NCI-H2227 (cell line): ENCODE results near the gene ACTR1B.
"Not testable (repeated sequence)": the region's sequence is repeated elsewhere in the genome, so short reads cannot be mapped to it uniquely, and the experiment has no call there.

ENCODE experiments used
- DNase-seq: peaks from one replicate; lab custom pipeline; 2025; ENCODE audit not compliant: unreplicated experiment; lab: John Stamatoyannopoulos, UW

Gene ACTR1B

GRCh38 chr2:97691166-97691565, 27.3 kb upstream of the ACTR1B start:
- DNase-seq = no peak

- DNase-seq = no peak
Observed at GRCh38 chr2:97688062-97688827, 24.4 kb upstream of the ACTR1B start.

DNA sequence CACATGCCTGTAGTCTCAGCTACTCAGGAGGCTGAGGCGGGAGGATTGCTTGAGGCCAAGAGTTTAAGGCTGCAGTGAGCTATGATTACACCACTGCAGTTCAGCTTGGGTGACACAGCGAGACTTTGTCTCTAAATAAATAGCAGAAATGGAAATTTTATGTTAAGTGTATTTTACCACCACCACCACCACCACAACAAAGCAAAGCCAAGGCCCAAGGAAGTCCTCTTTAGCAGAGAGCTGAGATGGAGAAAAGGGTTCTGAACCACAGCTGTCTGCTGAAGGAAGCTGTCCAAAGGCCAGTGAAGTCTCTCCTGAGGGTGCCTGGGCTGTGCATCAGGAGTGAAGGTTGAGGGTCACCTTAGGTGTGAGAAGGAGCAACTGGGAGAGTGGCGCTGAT, 23.4 kb upstream of the ACTR1B start:
- DNase-seq = not testable (repeated sequence)

DNA sequence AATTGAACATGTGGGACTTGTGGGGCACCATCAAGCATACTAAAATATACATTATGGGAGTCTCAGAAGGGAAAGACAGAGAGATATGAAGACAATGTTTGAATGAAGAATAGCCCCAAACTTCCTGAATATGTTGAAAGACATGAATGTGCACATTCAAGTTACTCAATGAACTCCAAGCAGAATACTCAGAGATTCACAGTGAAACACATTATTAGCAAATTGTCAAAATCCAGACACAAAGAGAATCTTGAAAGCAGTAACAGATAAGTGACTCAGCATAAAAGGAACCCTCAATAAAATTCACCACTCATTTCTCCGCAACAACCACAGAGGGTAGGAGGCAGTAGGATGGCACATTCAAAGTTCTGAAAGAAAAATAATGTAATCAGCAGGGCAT, 14.5 kb upstream of the ACTR1B start:
- DNase-seq = no peak

DNA sequence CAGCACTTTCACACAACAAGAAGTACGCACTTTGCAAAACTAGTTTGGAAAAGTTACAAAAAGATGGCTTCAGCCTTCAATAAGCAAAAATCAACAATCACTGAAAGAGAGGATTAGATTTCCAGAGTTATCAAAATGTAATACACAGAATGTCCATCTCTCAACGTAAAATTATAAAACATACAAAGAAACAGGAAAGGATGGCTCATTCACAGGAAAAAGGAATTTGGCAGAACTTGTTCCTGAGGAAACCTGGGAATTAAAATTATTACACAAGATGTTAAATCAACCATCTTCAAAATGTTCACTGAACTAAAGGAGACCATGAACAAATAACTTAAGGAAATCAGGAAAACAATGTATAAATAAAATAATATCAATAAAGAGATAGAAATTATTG, 13.6 kb upstream of the ACTR1B start:
- no peak for DNase-seq

- no peak for DNase-seq
Observed at GRCh38 chr2:97676620-97677019, 12.8 kb upstream of the ACTR1B start.

GRCh38 chr2:97675430-97676113, 11.7 kb upstream of the ACTR1B start:
- no peak for DNase-seq

GRCh38 chr2:97673915-97674283, 10.1 kb upstream of the ACTR1B start:
- no peak for DNase-seq

- no peak for DNase-seq
Observed at GRCh38 chr2:97673182-97673914, 9.5 kb upstream of the ACTR1B start.

DNA sequence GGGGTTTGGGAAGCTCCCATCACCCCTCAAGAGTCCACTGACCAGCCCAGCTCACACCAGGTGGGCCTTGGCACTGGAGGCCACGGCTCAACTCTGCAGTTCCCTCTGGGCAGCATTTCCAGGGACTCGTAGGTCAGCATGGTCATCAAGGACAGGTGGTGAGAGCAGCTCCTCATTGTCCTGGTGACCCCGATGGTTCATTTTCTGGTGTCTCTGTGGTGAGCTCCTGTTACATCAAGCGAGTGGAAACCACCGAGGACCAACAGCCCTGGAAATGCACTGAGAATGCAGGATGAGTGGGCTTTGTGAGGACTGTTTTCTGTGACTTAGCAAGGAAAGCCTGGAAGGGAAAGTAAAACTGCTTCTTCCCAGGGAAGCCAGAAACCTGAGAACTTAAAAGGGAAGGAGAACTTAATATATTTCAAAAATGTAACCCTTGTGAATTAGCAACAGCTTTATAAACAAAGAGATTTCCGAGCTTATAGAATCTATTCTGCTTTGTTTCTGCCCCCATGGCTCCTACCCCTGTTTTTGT, 8.8 kb upstream of the ACTR1B start:
- DNase-seq = not testable (repeated sequence)

DNA sequence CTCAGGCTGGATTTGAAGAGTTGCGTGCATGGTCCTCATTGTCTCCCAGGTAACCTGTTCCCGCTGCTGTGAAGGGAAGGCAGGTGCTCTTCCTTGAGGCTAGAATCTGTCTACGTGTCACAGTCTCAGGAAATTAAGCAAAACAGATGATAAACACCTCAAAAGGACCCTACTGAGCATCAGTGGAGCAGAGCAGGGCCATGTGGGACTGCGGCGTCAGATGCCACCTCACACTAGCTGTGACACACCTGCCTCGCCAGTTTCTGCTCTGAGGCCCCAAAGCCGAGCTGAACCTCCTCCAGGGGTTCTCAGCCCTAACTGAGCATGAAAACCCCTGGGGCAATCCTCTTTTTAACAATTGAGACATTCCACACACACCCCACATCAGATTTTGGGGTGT, 7.7 kb upstream of the ACTR1B start:
- DNase-seq = no peak

GRCh38 chr2:97670471-97670870, 6.6 kb upstream of the ACTR1B start:
- DNase-seq = no peak

GRCh38 chr2:97669448-97669847, 5.6 kb upstream of the ACTR1B start, which contains the start of gene C2orf92:
Gene C2orf92 (plus strand): TSS chr2:97669713. CDS start chr2:97669789, 76 bp downstream.
- DNase-seq = no peak

- DNase-seq = peak; percentile 77
Observed at GRCh38 chr2:97664636-97664970, 759 bp upstream of the ACTR1B start.

GRCh38 chr2:97663626-97663961, 250 bp downstream of the ACTR1B start:
- DNase-seq = no peak

- DNase-seq = peak; percentile 82
Observed at GRCh38 chr2:97662895-97663625, 784 bp downstream of the ACTR1B start.

- DNase-seq = no peak
Observed at GRCh38 chr2:97662386-97662894, 1.4 kb downstream of the ACTR1B start.

DNA sequence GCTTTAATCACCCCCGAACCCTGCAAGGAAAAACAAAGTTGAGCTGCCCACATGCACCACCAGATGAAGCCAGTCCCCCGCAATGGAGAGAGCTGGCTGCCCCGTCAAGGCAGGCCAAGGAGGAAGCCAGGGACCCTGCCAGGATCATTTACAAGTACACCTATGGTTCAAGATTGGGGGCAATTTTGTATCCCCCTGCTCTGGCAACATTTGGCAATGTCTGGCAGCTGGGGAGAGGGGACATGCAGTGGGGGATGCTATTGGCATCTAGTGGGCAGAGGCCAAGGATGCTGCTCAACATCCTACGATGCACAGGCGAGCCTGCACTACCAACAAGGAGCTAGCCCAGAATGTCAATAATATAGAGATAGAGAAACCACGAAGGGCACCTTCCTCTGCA, 1.9 kb downstream of the ACTR1B start:
- no peak for DNase-seq

DNA sequence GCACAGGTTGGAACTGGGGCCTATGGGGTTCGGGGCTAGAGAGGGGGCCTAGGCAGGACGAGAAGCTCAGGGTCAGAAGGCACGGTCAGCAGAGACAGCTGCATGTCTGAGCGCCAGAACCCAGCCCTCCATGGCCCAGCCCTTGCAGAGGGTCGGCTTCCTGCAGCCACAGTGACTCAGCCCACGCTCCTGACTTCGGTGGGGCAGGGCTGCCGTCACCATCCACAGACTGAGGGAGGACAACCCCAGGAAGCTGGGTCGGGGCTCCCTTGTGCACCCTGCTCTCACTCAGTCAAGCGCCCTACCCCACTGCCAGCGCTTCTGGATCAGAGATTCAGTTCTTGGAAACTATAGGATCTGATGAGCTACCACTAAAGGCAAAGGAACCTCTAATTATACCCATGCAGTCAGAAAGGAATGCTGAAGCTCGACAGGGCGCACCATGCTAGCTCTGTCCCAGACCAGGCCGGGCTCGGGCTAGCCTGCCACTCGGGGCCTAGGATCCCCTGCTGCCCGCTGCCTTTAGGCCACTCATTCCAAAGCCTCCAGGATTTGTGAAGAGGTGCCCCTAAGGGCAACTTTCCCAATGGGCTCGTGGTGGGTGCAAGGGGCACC, 3.0 kb downstream of the ACTR1B start:
- DNase-seq = no peak

GRCh38 chr2:97660044-97660774, 3.6 kb downstream of the ACTR1B start:
- no peak for DNase-seq
